GM19023 (cell line): ENCODE measurements around the gene ULK4.
"Not testable (repeated sequence)": the region's sequence is repeated elsewhere in the genome, so short reads cannot be mapped to it uniquely, and the experiment has no call there.

ENCODE experiments used
- ATAC-seq: cut with Tn5 transposase; IDR thresholded peaks from one replicate; pipeline ENCODE4 v1.9.1; 2021; ENCODE audit warnings: mild to moderate bottlenecking, moderate library complexity; ENCODE audit not compliant: unreplicated experiment

Gene ULK4

GRCh38 chr3:41874022-41874421 is 87.9 kb downstream of the ULK4 start:
- no peak for ATAC-seq

GRCh38 chr3:41872157-41872556 is 89.7 kb downstream of the ULK4 start:
- ATAC-seq: no peak

- no peak for ATAC-seq
Observed at GRCh38 chr3:41867533-41867932, 94.4 kb downstream of the ULK4 start.

- no peak for ATAC-seq
Observed at GRCh38 chr3:41866298-41866697, 95.6 kb downstream of the ULK4 start.

- no peak for ATAC-seq
Observed at GRCh38 chr3:41863024-41863423, 98.9 kb downstream of the ULK4 start.

- ATAC-seq: not testable (repeated sequence)
Observed at GRCh38 chr3:41860489-41860888, 101.4 kb downstream of the ULK4 start.

GRCh38 chr3:41854956-41855355 is 106.9 kb downstream of the ULK4 start:
- no peak for ATAC-seq

- ATAC-seq: no peak
Observed at GRCh38 chr3:41853540-41854196, 108.2 kb downstream of the ULK4 start.

GRCh38 chr3:41848753-41849574 is 112.9 kb downstream of the ULK4 start:
- ATAC-seq: no peak

- ATAC-seq: no peak
Observed at GRCh38 chr3:41847679-41848078, 114.2 kb downstream of the ULK4 start.

GRCh38 chr3:41846850-41847249 is 115.1 kb downstream of the ULK4 start:
- ATAC-seq: no peak

- no peak for ATAC-seq
Observed at GRCh38 chr3:41845826-41846225, 116.1 kb downstream of the ULK4 start.

- ATAC-seq: not testable (repeated sequence)
Observed at GRCh38 chr3:41844256-41844655, 117.6 kb downstream of the ULK4 start.

GRCh38 chr3:41840936-41841668 is 120.8 kb downstream of the ULK4 start:
- not testable (repeated sequence) for ATAC-seq

GRCh38 chr3:41836360-41837134 is 125.4 kb downstream of the ULK4 start:
- ATAC-seq: no peak

GRCh38 chr3:41833628-41834027 is 128.3 kb downstream of the ULK4 start:
- ATAC-seq: no peak

GRCh38 chr3:41819236-41819635 is 142.7 kb downstream of the ULK4 start:
- ATAC-seq: no peak

- ATAC-seq: no peak
Observed at GRCh38 chr3:41808618-41809017, 153.3 kb downstream of the ULK4 start.

GRCh38 chr3:41808152-41808551 is 153.8 kb downstream of the ULK4 start:
- ATAC-seq: no peak

- ATAC-seq: no peak
Observed at GRCh38 chr3:41794748-41795589, 166.9 kb downstream of the ULK4 start.
